ENCODE results near the gene NRDE2.

DNA sequence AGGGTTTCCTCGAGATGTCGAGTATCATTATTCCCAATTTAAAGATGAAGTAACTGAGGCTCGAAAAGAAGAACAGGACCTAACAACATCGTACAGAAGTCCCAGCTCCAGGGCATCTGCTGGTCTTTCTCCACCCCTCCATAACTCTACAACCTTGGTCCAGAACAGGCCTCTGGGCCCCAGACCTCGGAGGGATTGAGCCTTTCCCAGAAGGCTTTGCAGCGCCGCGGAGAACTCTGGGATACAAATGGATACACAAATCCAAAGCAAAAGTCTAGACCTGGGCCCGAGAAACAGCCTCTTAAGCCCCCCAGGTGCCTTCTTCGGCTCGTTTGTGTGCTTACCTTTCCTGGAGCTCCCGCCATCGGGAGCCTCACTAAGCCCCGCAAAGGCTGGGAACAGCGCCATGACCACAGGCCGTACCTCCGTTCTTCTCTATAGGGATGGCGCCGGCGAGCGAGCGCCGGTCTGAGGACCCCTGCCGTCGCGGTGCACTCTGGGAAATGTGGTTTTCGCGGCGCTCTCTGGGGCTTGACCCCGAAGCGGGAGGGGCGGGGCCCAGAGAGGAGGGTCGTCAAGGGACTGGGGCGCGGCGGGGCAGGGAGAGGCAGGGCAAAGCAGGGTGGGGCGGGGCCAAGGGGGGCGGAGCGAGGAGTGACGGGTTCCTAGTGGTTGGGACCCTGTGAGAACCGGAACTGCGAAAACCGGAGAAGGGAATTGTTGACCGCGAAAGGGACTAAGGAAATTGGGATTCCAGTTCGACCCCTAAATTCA lies at the start of gene NRDE2:
- no peak for TF ChIP-seq EP300 (IDR thresholded peaks at IDR 0.05; ENCODE audit: low read depth)
- peak; percentile 16 to 68 (median 65) for TF ChIP-seq POLR2AphosphoS5 (IDR thresholded peaks at IDR 0.05)
- TF ChIP-seq POLR2A (IDR thresholded peaks at IDR 0.05) = peak; percentile 51

Measured in transverse colon (tissue), 3 donors.